HG03457 (cell line): ENCODE measurements around the gene LRFN2.

Experiments
- ATAC-seq: cut with Tn5 transposase; IDR thresholded peaks from one replicate; pipeline ENCODE4 v1.9.1; 2021; ENCODE audit warnings: moderate number of reproducible peaks; ENCODE audit not compliant: unreplicated experiment

The LRFN2 gene

DNA sequence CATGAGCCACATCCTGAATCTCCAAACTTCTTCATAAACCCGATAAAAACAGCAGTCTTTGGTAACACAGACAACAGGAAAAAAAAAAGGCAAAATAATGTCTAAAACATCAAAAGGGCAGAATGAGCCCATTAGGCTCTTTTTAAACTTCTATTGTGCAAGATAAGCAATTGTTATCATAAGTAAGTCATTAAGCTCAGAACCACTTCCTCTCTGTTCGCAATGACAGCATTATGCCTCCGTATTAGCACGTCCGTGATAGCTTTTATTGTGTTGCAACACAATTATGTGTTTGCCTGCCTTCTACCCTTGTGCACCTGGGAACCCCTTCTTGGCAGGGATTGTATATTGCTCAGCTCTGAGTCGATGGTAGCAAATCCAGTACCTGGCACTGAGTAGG is 147.1 kb downstream of the LRFN2 start:
- ATAC-seq: no peak

DNA sequence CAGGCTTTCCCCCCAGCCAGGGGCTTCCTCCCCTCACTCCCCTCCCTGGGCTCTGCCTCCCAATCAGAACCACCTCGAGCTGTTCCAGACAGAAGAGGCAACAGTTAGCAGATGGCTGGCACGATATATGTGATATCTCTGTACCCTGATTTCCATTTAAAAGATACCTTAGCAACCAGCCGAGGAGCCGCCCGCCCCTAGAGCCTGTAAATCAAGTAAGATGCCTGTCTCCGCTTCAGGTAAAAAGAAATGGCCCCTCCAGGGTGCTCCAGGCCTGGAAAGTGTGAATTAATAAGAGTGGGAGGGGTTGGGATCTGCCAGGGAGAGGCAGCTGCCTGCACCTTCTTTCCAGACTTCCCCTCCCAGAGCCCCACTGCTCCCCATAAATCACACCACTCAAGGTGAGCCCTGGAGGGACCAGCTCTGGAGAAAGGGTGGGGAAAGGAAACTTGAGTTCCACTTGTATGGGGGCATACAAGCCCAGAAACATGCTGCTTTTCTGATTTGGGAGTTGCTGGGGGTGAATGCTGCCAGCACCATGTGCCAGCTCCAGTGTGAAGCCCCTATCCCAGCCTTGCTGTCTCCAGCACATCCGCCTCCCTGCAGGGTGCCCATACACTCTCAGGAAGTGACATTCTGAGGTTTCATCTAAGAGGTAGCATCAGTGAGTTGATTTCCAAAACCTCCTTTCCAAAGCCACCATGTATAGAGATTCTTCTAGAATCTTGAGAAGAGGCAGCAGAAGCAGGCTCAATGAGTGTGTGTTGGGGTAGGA is 148.0 kb downstream of the LRFN2 start:
- no peak for ATAC-seq

DNA sequence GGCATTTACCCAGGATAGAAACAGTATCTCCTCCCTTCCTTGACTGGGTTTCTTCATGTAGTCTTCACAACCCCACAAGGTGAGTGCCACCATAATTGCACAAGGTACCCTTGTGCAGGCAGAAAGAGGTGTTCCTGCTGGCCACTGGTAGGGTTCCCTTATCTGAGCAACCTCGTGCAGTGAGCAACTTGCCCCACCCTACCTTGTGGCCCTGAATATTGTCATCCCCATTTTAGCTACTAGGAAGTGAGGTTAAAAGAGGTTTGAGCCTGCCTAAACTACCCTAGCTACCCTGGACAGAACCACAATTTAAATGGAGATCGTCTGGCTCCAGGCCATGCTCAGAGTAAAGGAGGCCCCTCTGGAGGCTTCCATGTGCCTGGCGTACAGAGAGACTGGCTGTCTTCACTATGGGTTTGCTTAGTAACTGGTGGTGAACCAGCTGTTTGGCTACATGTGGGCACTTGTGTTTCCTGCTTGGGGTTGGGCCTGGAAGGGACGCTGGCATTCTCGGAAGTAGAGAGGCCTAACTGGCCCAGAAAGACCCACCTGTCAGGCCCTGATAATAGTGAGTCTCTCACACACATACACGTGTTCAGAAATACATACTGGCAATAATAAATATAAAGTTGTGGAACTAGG is 148.8 kb downstream of the LRFN2 start:
- no peak for ATAC-seq

DNA sequence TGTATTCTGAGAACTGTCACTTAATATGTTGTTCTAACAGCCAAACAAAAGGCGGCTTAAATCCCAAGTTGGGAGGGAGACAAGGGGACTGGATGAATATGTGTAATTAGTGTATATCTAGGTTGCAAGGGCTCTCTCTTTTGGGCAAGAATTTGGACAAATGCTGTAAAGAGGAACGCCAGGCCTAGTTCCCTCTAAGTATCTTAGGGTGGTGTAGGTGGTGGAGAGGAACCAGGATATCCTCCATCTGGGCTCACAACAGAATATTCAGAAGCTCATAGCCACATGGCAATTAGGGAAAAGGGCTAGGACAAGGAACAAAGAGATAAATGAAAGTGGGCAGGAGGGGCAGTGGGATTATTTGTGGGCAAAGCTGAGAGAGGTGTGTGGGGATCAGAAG is 149.5 kb downstream of the LRFN2 start:
- no peak for ATAC-seq

DNA sequence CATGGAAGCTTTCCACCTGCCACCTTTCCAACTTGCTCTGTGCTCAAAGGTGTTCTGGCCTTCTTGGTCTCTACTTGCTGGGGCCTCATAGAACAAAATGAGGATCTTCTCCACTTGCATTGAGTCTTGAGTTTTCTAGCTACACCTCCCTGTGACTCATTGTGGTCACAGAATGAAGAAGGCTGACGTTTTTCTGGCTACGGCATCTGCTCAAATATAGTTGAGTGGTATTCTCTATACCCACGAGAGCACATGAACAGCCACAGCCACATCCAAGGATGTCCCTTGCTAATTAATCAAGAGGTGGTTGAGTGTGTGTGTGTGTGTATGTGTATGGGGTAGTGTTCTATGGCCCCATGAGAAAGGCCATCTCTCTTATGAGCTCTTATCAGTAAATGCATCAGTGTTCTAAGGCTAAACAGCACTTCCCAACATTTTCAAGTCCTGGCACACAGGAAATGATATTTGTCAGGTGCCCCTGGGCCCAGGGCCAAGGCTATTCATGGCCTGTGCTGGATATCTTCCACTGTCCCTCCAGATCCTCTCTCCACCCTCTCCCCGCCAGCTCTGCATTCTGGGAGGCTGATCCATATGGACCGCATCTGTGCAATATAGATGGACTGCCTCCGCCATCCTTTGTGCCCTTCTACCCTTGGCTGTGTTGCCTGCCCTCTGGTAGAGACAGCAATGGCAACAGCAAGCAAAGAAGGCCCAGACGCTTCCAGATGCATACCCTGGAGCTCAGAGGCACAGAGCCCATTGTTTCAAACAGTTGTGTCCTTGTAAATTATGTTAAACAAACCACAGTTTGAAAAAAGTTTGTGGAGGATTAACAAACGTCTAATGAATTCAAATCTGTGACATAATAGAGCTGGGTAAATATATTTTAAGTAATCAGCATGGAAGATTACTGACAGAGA is 150.2 kb downstream of the LRFN2 start:
- ATAC-seq: no peak

DNA sequence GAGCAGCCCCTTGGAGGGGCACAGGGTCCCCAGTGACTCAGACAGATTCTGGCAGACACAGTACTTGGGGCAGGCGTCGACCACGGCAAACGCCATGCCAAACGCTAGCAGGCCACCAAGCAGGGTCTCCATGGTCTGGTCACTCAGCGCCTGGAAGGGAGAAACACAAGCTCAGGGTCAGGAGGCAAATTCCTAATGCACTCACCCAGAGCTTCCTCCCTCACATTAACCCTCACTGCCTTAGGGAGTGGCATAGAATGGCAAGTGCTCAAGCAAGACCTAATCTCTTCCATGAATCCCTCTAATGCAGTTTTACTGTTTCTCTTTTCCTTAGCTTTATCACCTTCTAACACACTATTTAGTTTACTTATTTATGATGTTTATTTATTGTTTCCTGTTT is 154.2 kb downstream of the LRFN2 start:
- no peak for ATAC-seq

DNA sequence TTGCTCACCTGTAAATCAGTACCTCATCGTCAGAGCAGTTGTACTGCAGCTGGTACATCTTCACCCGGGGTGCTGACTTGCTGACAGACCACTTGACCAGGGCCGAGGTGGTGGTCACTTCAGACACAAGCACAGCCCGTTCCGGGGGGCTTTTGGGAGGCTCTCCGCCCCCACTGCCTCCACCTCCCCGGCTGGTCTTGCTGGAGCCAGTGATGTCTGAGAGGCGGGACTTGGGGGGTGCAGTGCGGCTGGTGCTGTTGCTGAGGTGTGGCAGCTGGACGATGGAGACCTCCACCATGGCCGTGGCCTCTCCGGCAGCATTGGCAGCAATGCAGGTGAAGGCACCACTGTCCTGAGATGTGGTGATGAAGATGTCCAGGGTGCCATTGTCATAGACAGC is 155.5 kb downstream of the LRFN2 start:
- ATAC-seq: no peak

DNA sequence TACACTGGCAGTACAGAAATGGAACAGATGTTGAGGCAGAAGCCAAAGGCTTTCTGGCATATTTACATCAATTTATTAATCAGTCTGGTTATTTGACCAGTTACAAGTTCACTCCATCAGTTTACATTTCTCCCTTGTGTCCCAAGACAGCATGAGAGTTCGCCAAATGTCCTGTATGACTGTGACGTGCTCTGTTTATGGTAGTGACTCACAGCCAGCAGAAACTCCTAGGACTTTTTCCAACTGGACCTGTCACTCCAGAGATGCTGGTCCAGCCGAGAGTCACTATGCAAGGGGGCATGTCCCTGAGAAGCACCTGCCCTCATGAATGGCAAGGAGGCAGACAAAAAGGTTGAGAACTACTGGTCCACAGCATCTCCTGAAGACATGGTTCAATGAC is 160.0 kb downstream of the LRFN2 start:
- ATAC-seq: no peak

DNA sequence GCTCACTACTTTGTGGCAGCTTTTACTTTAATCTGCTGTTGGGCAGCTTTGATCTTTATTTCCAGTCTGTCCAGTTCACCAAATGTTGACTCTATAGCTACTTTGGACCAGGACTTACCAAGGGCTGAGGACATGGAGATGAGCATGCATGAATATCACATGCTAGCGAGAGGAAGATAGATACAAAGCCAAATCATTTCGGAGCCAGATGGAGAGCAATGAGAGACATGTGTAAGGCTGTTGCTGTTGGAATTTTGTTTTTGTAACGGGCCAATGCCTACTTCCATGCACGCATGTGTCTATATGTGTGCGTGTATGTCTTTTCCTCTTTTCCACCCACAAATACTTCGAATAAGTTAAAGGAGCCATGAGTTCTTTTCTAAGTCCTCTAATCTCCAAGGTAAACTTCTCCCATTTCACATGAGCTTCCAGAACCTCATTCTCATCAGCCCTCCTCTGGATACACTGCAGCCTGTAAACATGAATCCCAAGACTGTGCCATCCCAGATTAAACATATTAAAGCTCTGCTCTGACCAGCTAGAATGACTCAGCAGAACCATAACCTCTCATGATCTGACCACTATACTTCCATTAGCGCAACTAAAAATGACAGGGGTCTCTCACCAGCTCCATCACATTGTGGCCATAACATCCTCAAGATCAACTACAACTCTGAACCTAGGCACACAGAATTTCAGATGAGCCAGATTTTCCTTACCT is 160.7 kb downstream of the LRFN2 start:
- no peak for ATAC-seq

DNA sequence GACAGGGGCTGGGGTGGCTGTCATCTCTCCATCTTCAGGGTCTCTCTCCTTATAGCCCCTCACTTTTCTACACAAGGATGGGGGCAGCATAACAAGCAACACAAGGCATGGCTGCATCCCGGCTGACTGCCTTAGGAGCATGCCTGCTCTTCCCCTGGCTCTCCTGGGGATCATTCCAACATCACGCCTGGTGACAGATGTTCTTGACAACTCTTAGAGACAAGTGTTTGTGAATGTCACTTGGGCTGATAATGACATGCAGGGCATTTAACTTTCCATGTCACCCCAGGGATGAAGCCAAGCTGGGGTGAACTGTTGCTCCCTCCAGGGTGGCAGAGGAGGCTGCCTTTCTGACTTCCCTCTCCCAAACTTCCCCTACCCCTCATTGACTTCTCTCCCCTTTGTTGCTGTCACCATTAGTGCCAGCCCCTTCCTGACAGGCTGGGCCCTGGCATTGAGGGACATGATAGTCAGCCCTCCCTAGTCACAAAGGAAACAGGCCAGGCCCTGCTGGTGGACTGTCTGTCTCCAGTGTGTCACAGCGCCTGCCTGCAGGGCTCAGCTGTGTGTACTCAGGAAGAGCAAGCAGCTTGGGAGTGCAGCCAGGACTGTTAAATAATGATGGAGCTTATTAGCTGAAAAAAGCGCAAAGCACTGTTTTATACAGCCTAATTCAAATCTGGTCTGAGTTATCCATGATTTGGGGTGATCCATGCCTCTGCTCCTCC is 161.8 kb downstream of the LRFN2 start:
- no peak for ATAC-seq

DNA sequence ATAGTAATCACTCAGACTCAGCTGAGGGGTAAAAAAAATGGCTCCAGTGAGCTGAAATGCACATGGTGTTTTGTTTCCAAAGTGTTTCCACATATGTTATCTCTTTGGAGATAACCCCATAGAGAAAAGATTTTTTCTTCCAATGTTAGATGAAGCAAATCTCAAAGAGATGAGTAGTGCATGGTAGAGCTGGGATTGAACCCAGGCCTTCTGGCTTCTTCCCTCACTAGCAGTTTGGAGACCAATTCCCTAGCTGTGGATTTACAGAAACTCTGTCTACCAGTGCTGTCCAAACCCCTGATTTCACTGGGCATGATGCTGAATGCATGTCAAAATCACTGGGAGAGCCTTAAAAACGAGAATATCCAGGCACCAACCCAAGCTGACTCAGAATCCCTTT is 165.1 kb downstream of the LRFN2 start:
- no peak for ATAC-seq

DNA sequence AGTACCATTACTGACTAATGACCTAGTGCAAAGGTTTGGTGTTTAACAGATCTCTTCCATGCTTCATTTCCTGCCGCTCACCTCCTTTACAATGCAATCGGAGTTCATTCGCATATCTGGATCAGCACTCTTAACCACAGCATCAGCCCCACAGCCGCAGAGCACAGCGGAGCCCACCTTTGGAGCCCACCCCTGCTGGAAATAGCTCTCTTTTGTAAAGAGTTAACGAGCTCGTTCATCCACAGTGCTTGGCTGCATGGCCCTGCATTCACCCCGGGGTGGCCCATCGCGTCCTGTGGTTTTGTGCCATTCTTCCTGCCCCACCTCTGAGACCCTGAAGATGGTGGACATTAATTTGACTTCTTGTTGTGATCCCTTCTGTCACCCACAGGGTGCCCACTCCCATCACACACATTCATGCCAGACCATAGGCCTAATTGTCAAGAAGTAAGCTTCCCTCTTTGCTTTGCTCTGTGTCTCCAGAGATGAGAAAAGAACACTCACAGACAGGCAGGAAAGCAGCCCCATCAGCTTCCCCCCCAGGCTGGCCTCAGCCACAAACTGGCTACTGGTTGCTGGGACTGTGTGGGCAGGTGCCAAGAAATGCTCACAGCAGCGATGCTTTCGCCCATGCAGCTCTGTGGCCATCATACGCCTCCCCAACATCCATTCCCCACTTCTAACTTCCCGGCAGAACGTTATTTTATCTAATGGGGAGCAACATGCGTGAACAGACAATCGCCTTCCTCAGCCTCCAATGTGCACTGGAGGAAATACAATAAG is 167.0 kb downstream of the LRFN2 start:
- ATAC-seq: no peak

DNA sequence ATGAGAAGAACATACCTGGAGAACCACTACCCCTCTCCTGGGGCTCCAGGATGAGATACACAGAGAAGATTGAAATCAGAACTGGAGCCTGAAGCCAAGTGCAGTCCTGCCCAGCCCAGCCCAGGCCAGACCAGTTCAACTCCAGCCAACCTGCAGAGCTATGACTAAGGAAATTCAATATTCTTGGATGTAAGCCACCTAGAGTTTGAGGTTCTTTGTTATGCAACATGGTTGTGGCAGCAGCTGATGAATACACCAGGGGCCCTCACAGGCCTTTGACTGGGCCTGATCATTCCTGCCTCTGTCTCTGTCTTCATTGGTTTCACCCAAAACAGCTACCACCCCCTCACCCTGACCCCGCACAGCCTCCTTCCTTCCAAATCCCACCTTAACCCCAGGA is 167.8 kb downstream of the LRFN2 start:
- no peak for ATAC-seq

DNA sequence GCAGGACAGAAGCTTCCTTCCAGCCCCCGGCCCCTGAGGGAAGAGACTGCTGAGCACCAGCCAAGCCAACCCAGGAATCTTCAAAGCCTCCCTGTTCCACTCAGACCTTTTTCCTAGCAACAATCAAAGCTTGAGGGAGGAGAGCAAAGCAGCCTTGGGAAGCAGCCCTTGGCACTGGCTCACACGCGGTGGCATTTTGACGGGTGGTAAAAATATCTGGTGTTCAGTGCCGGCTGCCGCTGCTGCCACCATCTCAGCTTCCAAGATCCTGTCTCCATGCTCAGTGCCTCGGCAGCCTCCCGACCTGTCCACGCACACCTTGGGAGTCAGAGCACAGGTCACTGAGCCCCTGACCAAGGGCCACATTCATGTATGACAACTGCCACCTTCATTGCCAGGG is 170.1 kb downstream of the LRFN2 start:
- no peak for ATAC-seq

DNA sequence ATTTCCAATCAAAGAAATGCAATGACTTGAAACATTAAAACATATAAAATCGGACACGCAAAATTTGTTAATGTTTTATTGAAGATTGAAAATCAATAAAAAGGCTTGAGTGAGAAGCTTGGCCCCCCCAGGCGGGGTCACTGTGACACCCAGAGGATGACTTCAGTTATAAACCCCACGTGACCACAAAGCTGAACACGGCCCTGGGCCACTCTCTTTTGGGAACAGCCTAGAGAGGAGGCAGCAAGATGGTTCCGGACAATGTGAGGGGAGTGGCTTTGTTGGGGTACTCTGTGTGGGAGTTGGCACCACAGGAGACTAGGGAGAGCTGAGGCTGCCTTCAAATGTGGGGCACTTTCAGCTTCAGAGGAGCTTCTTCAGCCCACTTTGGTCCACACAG is 172.5 kb downstream of the LRFN2 start:
- ATAC-seq: no peak

DNA sequence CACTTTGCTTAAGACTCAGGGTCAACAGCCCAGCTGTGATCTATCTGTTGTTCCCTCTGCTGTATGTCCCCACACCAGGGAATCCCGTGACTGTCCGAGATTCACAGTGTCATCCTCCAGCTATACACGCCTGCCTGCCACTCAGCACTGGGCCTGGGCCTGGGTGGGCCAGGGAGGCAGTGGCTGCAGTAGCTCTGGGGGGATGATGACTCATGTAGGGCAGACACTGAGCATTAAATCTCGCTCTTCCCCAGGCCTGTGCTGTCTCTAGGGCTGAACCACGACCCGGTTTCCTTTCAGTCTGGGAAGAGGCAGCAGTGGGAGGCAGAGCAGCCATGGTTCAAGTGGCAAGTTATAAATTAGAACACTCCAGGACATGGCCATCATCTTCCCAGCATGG is 173.9 kb downstream of the LRFN2 start:
- ATAC-seq: no peak

DNA sequence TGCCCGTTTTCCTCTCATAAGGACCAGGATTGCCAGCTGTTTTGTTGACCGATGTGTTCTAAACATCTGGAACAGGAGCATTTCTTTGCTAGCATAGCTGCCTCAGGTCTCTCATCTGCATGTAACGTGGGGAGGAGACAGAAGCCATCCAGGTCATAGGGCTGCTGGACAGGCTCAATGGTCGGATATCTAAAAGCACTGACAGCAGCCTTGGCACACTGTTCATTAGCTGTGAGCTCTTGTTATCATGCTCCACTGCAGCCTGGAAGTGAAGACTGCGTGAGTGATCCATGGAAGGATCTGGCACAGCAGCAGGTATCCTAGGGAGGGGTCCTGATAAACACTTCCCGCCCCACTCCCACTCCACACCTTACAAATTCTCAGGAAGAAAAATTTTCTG is 175.3 kb downstream of the LRFN2 start:
- ATAC-seq: no peak

DNA sequence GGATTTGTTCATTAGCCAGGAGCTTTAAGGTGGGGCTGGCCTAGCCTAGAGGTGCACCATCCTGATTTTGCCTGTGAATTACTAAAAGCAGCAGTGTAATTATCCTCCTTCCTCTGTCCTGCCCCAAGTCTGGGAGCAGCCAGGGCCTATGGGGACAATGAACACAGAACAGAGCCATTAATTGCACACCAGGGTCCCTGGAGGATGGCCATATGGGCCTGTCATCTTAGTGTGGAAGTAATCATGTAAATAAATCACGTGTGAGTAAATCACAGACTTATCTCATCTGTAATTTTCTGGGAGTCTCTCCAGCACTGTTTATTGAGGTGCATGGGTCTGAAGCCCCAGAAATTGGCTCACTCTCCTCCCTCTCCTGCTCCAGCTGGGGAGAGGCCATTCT is 176.3 kb downstream of the LRFN2 start:
- ATAC-seq: no peak

DNA sequence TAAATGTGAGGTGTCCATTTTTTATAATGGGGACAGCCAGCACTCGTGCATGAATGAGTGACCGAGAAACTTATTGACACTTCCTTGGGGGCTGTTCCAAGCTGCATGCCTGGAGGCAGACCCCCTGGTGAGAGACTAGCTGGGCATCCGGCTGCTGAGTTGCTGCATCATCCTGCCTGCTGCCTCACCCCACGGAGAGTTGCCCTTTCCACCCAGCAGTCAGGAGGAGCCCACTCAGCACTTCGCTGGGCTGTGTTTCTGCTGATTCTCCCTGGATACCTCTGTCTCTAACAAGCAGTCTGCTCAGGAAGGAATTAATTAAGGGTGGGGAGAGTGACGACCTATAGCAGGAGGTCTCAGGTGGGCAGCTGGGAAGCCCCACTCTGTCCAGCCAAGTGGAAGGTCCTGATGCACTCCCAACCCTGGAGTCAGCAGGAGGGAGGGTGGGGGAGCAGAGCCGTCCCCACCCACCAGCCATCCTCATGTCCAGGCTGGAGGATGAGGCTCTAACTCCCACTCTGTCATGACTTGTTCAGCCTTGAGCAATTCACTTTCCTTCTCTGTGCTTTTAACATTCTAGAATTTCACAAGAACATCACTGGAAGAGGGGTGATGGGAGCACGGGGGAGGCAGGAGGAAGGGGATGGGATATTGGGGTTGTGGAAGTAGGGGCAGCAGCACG is 177.3 kb downstream of the LRFN2 start:
- no peak for ATAC-seq
